Common myeloid progenitor, CD34-positive (primary cell): ENCODE data around the gene NR5A2.
"Not testable (repeated sequence)": the region's sequence is repeated elsewhere in the genome, so short reads cannot be mapped to it uniquely, and the experiment has no call there.

ENCODE experiments used
- CTCF ChIA-PET: fragments of 350-600 bp; sonication (Branson Sonifier 250); formaldehyde crosslinking; loops from one replicate; lab custom pipeline; 2021; ENCODE audit warnings: antibody characterized with exemption; lab: Charles Lee
- POLR2A ChIA-PET: fragments of 350-600 bp; sonication (Branson Sonifier 250); formaldehyde crosslinking; loops from one replicate; lab custom pipeline; 2021; ENCODE audit warnings: antibody characterized with exemption; lab: Charles Lee
- DNase-seq, 3 donors: peaks; one replicate each; pipeline versions ENCODE4 v3.0.0 to v3.0.0-alpha.2; 2013
- H3K27ac ChIP-seq, 2 experiments: 1 replicate in 1 of 2; 2 replicates in 1 of 2; pipeline ENCODE4 v1.7.0; 2013; ENCODE audit warnings: inconsistent platforms in 2 of 2, low read length in 2 of 2, mild to moderate bottlenecking in 2 of 2, low read depth in 1 of 2, moderate library complexity in 1 of 2; ENCODE audit not compliant: severe bottlenecking in 2 of 2, insufficient read depth in 1 of 2, poor library complexity in 1 of 2
- H3K27me3 ChIP-seq, 5 experiments: replicated peaks in 2 of 5; 1 replicate in 3 of 5; 2 replicates in 2 of 5; pipeline versions ENCODE4 v1.6.1 to v1.7.0; 2013; ENCODE audit warnings: low read length in 4 of 5, mild to moderate bottlenecking in 2 of 5, moderate library complexity in 2 of 5, inconsistent platforms in 1 of 5; ENCODE audit not compliant: insufficient read depth in 5 of 5, control insufficient read depth in 4 of 5
- H3K36me3 ChIP-seq, 4 experiments: 1 replicate in 2 of 4; 2 replicates in 2 of 4; pipeline versions ENCODE4 v1.6.1 to v1.7.0; 2013; ENCODE audit warnings: low read length in 3 of 4, control low read depth in 1 of 4, mild to moderate bottlenecking in 1 of 4; ENCODE audit not compliant: control insufficient read depth in 4 of 4, insufficient read depth in 4 of 4
- H3K4me1 ChIP-seq, 4 experiments: 1 replicate in 3 of 4; 2 replicates in 1 of 4; pipeline versions ENCODE4 v1.6.1 to v1.7.1; 2013; ENCODE audit warnings: low read length in 3 of 4, mild to moderate bottlenecking in 3 of 4, control low read depth in 1 of 4, inconsistent platforms in 1 of 4, moderate library complexity in 1 of 4; ENCODE audit not compliant: control insufficient read depth in 4 of 4, insufficient read depth in 4 of 4; ENCODE audit errors: control extremely low read depth in 1 of 4
- H3K4me3 ChIP-seq, 7 experiments: 1 replicate in 4 of 7; 2 replicates in 3 of 7; pipeline versions ENCODE4 v1.5.1 to v1.7.0; 2013; ENCODE audit warnings: mild to moderate bottlenecking in 7 of 7, low read length in 6 of 7, moderate library complexity in 6 of 7, inconsistent platforms in 2 of 7, low read depth in 2 of 7, control low read depth in 1 of 7; ENCODE audit not compliant: insufficient read depth in 4 of 7, control insufficient read depth in 1 of 7; ENCODE audit errors: extremely low read depth in 1 of 7
- H3K9me3 ChIP-seq, 5 experiments: 1 replicate in 4 of 5; 2 replicates in 1 of 5; pipeline versions ENCODE4 v1.6.1 to v1.7.1; 2013; ENCODE audit warnings: low read length in 4 of 5, mild to moderate bottlenecking in 2 of 5, inconsistent platforms in 1 of 5, low read depth in 1 of 5, moderate library complexity in 1 of 5; ENCODE audit not compliant: control insufficient read depth in 4 of 5, insufficient read depth in 2 of 5; ENCODE audit errors: control extremely low read depth in 1 of 5
- WGBS: methylation state at CpG from one replicate; pipeline ENCODE4 v1.1.5; 2013; ENCODE audit not compliant: insufficient coverage; 5-methylcytosine and 5-hydroxymethylcytosine counted together

Gene NR5A2

DNA sequence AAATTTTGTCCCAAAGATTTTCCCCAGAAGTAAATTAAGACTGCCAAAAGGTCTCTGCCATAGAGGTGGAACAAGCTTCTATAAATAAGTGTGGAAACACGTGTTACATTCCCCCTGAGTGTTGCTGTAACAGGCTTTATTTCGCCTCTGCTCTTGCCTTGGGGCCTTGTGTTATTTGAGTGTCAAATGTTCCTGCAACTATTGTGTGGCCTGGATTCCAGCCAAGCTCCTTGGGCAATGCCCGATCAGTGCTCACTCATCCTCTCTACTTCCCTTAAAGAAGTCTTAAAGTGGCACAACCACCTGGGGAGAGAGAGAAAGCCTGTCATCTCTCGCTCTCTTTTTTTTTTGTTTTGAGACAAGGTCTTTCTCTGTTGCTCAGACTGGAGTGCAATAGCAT, 156.7 kb downstream of the NR5A2 start:
- Histone ChIP-seq H3K27ac (peak overlapping the region in 1 of 2 experiments; percentile 27), H3K9me3 (no peaks in the 10 kb centered on the region), H3K4me3 (no peak overlapping the region), H3K27me3 (no peaks in the 10 kb centered on the region), H3K36me3 (no peaks in the 10 kb centered on the region), H3K4me1 (peaks cover 8 to 28% (median 21%) of the 10 kb centered on the region in 4 experiments)
- 0% methylated on average over 3 of the region's 4 CpGs for WGBS
- CTCF ChIA-PET: interaction anchor here (0.6 kb wide), 1 partner anchor 26 kb away, joined by 4 read pairs; no protein-coding TSS in a partner anchor
- peak; percentile 70 to 92 (median 91) for DNase-seq
- POLR2A ChIA-PET: interaction anchor here (0.6 kb wide), 1 partner anchor 24 kb away, joined by 4 read pairs; no protein-coding TSS in a partner anchor

DNA sequence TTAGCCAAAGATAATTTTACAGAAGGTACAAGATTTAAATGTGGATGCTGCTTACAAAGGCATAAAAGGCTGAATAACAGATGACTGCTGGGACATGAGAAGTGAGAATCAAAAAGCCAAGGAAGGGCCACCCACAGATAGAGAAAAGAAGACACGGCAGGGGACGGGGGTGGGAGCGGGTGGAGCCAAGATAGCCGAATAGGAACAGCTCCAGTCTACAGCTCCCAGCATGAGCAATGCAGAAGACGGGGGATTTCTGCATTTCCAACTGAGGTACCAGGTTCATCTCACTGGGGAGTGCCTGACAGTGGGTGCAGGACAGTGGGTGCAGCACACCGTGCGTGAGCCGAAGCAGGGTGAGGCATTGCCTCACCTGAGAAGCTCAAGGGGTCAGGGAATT, 157.7 kb downstream of the NR5A2 start:
- POLR2A ChIA-PET, DNase-seq, H3K27ac ChIP-seq, H3K4me3 ChIP-seq, H3K27me3 ChIP-seq, H3K36me3 ChIP-seq, H3K9me3 ChIP-seq: not testable (repeated sequence)
- H3K4me1 ChIP-seq: peaks cover 8 to 28% (median 21%) of the 10 kb centered on the region in 4 experiments
- 100% methylated on average over 3 of the region's 8 CpGs for WGBS
- CTCF ChIA-PET: interaction anchor here (1.0 kb wide), 1 partner anchor 37 kb away, joined by 3 read pairs; no protein-coding TSS in a partner anchor

DNA sequence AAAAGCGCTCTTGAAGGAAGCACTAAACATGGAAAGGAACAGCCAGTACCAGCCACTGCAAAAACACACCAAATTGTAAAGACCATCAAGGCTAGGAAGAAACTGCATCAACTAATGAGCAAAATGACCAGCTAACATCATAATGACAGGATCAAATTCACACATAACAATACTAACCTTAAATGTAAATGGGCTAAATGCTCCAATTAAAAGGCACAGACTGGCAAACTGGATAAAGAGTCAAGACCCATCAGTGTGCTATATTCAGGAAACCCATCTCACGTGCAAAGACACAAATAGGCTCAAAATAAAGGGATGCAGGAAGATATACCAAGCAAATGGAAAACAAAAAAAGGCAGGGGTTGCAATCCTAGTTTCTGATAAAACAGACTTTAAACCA, 159.8 kb downstream of the NR5A2 start:
- H3K36me3 ChIP-seq, H3K27me3 ChIP-seq, CTCF ChIA-PET, H3K9me3 ChIP-seq, H3K27ac ChIP-seq, POLR2A ChIA-PET, H3K4me3 ChIP-seq, DNase-seq: not testable (repeated sequence)
- WGBS: no CpG with 5 or more reads among the region's 2 CpGs
- H3K4me1 ChIP-seq: peaks cover 8 to 28% (median 21%) of the 10 kb centered on the region in 4 experiments

DNA sequence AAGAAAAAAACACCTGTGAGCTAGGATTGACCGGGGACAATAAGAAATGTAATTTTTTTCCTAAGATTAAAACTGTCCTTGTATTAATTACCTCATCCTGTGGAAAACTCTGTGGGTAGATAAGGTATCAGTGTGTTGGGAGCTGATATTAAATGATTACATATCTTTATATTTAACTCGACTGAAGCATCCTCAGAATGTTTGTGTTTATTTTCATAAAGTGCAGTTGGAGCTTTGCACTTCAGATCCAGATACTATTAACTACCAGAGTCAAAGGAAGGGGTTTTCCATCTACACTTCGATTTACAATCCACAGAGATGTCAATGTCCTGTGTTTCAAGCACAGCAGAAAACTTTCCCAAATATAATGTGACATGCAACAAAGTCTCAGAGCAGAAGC, 164.5 kb downstream of the NR5A2 start:
- Histone ChIP-seq H3K4me3 (no peak overlapping the region), H3K9me3 (no peaks in the 10 kb centered on the region), H3K36me3 (no peaks in the 10 kb centered on the region), H3K27me3 (no peaks in the 10 kb centered on the region), H3K4me1 (no peaks in the 10 kb centered on the region), H3K27ac (no peak overlapping the region)
- WGBS: no CpG with 5 or more reads among the region's 3 CpGs
- CTCF ChIA-PET: no interaction called here
- no peak for DNase-seq
- POLR2A ChIA-PET: no interaction called here

DNA sequence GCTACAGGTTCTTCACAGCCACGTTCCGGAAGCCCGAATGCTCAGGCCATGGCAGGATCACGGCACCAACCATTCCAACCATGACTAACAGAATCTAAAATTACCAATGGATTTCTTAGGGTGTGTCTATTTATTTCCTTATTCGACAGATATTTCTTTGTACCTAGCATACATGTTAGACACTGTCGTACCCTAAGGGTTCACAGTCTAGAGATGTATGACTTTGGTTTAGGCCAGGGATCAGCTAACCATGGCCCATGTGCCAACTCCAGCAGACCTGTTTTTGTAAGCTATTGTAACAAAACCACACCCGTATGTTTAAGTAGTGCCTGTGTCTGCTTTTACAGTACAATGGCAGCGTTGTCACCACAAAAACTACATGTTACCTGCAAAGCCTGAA, 167.0 kb downstream of the NR5A2 start:
- WGBS: 100% methylated on average over 2 of the region's 8 CpGs
- H3K4me3 ChIP-seq: no peak overlapping the region
- peaks cover 0 to 5% (median 0%) of the 10 kb centered on the region in 4 experiments for H3K4me1 ChIP-seq
- no peaks in the 10 kb centered on the region for H3K9me3 ChIP-seq
- H3K27ac ChIP-seq: no peak overlapping the region
- no peaks in the 10 kb centered on the region for H3K36me3 ChIP-seq
- CTCF ChIA-PET: no interaction called here
- no peaks in the 10 kb centered on the region for H3K27me3 ChIP-seq
- POLR2A ChIA-PET: no interaction called here
- DNase-seq: no peak

DNA sequence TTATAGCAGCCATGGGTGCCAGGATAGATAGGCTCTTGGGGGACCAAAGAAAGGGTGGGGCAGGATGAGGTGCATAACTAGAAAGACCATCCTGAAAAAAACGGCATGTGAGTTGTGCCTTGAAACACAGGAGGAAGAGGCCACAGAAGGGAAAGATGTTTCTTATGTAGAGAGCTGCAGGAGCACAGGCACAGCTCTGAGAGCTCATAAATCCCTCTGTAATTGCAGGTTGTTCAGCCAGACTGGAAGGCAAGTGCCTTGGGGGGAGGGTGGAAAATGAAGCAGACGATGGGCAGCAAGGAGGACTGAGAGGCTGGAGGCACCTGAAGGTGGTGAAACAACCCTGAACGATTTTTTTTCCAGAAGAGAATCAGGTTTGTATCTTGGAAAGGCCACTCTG, 170.7 kb downstream of the NR5A2 start:
- Histone ChIP-seq H3K27me3 (no peaks in the 10 kb centered on the region), H3K36me3 (no peaks in the 10 kb centered on the region), H3K4me3 (no peak overlapping the region), H3K27ac (no peak overlapping the region), H3K9me3 (peaks cover 0 to 8% (median 0%) of the 10 kb centered on the region in 5 experiments), H3K4me1 (peaks cover 0 to 5% (median 0%) of the 10 kb centered on the region in 4 experiments)
- ChIA-PET CTCF (no interaction called here), POLR2A (no interaction called here)
- 41% methylated on average over 3 of the region's 3 CpGs for WGBS
- no peak for DNase-seq

DNA sequence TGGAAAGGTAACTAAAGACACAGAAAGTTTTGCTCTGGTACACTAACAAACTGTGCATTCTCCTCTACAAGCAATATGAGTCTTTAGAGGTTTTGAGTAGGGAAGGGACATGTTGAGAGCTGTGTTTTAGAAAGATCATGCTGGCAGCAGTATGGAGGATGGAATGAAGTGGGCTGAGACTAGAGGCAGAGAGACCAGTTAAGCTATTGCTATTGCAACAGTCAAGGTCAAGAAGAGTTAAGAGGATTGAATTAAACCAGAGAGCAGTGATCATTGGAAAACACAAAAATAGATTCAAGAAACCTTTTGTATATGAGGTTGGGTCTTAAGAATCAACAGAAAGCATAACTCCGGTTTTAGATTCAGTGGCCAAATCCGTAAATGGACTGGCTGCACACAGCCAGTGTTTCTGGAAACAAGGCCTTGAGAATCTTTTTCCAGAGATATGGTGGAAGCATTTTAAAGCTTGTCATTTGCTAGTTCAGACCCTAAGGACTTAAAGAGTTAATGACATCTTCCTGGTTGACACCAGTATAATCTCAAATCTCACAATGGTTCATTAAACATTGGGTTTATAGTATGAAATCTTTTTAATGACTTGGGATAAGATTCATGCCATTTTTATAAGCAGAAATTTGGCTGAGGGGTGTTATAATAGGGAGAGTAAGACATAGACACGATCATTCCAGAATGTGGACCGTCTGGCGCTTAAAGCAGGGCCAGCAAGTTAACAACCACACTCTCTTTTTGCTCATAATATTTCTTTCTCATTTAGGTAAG, 177.9 kb downstream of the NR5A2 start:
- no peaks in the 10 kb centered on the region for H3K27me3 ChIP-seq
- no peak overlapping the region for H3K27ac ChIP-seq
- H3K4me3 ChIP-seq: no peak overlapping the region
- H3K36me3 ChIP-seq: no peaks in the 10 kb centered on the region
- ChIA-PET POLR2A (no interaction called here), CTCF (interaction anchor here (1.4 kb wide), 1 partner anchor 66 kb away, joined by 3 read pairs; no protein-coding TSS in a partner anchor)
- H3K4me1 ChIP-seq: peaks cover 0 to 4% (median 0%) of the 10 kb centered on the region in 4 experiments
- peaks cover 0 to 7% (median 0%) of the 10 kb centered on the region in 5 experiments for H3K9me3 ChIP-seq
- no peak for DNase-seq
- 100% methylated on average over 2 of the region's 5 CpGs for WGBS
